Heart left ventricle (tissue), 13 donors: ENCODE results near the gene TEX13B.

Source experiments
- CTCF ChIP-seq, 12 donors: fragments of 200-600 bp; sonication (generic) in 4 of 12; IDR thresholded peaks; one replicate each; pipeline versions ENCODE4 v1.5.0 to v1.8.0; 2018 to 2022; ENCODE audit warnings: antibody characterized with exemption in 12 of 12, mild to moderate bottlenecking in 5 of 12
- POLR2A ChIP-seq, 2 donors: fragments of 450-650 bp; IDR thresholded peaks; one replicate each; pipeline ENCODE4 v1.6.1; 2017; ENCODE audit warnings: antibody characterized with exemption in 2 of 2, mild to moderate bottlenecking in 2 of 2, moderate library complexity in 2 of 2
- donor health status: ischemic (EF 13 %, LVEDD 7.1; RV severe dilation, severe dysfunction).
- donor health status: DM: no; HTN: yes; CAD: no.
- donor health status: DM: no; HTN: no; CAD: no.
- donor health status: ischemic (EF 25% LVEDD 6.9; RV normal size, moderate dysfunction).
- donor health status: ischemic (EF 25% LVEDD 5.7; RV mildly dilated, moderate dysfunction).
- donor health status: ischemic (EF 35%, LVEDD 5.7; RV mildly dilated, moderate dysfunction).
- donor health status: nonischemic (EF 11% LVEDD 7.7; RV severe dilation, severe dysfunction).
- donor health status: DM: yes; HTN: yes; CAD: no.
- donor health status: PGD.
- donor health status: ischemic (EF 29% LVEDD 5.4; RV normal size, mild dysfunction).
- donor health status: nonischemic (EF 23%, LVEDD 6.1; RV moderate dilation, normal function).

GRCh38 chrX:107985033-107985432 is 2.9 kb upstream of the TEX13B start:
- no peak for TF ChIP-seq CTCF (IDR thresholded peaks at IDR 0.05)
- no peak for TF ChIP-seq POLR2A (IDR thresholded peaks at IDR 0.05)
